Fibroblast of lung (primary cell): ENCODE measurements around the gene AKAP6.

Experiments used
- CTCF ChIP-seq, 2 donors: IDR thresholded peaks in 1 of 2; conservative IDR thresholded peaks in 1 of 2; 1 replicate in 1 of 2; 2 replicates in 1 of 2; pipeline ENCODE4 v1.5.1; 2011 to 2012; ENCODE audit warnings: low read length in 2 of 2, control low read depth in 1 of 2, inconsistent platforms in 1 of 2, low read depth in 1 of 2, mild to moderate bottlenecking in 1 of 2
- EZH2 ChIP-seq: IDR thresholded peaks from 2 replicates; pipeline ENCODE4 v1.5.1; 2012; ENCODE audit warnings: low read length, control low read depth, mild to moderate bottlenecking; ENCODE audit errors: missing control alignments

GRCh38 chr14:32728976-32729375 is 399.9 kb downstream of the AKAP6 start:
- TF ChIP-seq CTCF (conservative IDR thresholded peaks at IDR 0.05 in 1 of 2, IDR thresholded peaks at IDR 0.05 in 1 of 2; ENCODE audit: low read depth in 1 of 2, low read length in 2 of 2) (no peak), EZH2 (no peak)
